HG02623 (cell line): ENCODE measurements around the gene APBA2.
"Not testable (repeated sequence)": the region's sequence is repeated elsewhere in the genome, so short reads cannot be mapped to it uniquely, and the experiment has no call there.

Source experiments
- ATAC-seq: cut with Tn5 transposase; IDR thresholded peaks from one replicate; pipeline ENCODE4 v1.9.1; 2021; ENCODE audit warnings: moderate library complexity; ENCODE audit not compliant: unreplicated experiment

APBA2 gene

DNA sequence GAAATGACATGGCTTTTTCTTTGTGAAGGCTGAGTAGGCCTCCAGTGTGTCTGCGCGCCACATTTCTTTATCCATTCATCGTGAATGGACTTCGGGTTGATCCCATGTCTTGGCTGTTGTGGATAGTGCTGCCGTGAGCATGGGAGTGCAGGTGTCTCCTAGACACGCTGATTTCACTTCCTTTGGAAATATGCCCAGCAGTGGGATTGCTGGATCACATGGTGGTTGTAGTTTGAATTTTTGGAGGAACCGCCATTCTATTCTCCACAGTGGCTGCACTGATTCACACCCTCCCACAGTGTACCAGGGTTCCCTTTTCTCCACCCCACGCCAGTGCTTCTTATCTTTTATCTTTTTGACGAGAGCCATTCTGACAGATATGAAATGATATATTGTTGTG is 212.2 kb downstream of the APBA2 start:
- ATAC-seq = no peak

DNA sequence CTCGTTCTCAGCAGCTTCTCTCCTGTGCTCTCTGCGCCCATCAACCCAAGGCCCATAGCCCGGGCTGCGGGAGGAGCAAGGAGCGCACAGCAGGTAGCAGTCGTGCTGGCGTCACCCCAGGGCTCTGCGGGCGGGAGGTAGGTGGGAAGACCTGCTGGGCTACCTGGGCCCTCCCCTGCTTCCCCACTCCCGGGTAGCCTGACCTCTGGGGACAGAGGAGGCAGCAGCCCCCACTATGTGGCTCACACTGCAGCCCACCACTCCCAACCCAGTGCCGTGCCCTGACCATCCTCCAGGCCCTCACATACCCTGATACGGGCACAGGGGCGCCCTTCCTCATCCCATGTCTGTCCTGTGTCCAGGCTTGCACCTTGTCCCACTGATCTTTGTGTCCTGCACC is 212.9 kb downstream of the APBA2 start:
- no peak for ATAC-seq

DNA sequence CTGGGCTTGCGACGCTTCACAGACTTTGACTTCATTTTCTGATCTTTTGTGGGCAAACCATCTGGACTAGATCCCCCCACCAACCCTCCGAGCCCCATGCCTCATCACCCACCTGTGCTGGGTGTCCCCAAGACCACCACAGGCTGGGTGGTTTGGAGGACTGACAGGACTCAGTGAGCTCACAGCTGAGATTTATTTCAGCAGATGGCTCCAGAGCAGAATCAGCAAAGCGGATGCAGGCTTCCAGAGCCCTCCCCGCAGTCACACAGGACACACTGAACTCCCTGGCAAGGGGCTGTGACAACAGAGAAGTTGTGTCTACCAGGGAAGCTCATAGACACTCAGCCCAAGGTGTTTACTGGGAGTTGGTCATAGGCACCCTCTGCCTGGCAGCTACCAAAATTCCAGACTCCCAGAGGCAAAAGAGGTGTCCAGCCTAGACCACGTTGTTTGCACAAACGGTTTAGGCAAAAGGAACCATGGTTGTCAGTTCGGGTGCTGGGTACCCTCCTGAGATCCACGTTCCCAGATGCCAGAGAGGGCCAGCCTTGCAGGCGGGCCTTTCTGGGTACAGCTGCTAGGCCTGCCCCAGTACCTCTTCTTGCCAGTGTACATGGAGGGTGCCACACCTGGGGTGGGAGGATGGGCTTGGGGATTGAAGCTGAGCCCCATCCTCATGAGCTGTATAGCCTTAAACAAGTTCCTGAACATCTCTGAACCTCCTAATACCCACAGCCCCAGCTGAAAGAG is 213.5 kb downstream of the APBA2 start:
- ATAC-seq = no peak

DNA sequence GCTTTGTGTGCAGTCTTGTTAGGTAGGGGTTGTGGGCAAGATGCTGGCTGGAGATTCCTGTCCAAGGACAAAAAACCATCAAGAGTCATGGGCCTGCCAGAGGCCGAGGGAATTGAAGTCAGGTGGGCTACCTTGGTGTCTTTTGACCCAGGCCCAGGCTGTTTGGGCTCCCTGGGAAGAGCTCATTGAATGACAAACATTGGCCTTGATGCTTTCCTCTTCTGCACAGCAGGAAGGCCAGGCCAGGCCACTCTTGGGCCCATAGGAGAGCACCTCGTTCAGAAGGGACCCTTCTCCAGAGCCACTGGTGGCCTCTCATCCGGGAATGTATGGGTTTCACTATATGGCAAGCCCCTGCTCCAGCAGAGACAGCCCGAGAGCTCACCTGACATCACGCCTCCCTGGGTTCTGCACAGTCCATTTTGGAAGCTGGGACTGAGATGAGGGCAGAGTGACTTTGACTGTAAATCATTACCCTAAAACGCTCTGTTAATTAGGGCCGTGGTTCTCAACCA is 214.8 kb downstream of the APBA2 start:
- no peak for ATAC-seq

DNA sequence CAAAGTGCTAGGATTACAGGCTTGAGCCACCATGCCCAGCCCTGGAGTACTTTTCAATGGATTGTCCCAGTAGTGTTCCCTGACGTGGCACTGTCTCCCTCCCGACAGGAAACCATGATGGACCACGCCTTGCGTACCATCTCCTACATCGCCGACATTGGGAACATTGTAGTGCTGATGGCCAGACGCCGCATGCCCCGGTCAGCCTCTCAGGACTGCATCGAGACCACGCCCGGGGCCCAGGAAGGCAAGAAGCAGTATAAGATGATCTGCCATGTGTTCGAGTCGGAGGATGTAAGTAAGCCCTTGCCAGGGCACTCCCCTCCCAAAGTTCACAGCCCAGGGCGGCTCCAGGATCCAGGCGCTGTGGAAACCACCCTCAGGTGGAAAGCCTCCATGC is 215.7 kb downstream of the APBA2 start:
- no peak for ATAC-seq

DNA sequence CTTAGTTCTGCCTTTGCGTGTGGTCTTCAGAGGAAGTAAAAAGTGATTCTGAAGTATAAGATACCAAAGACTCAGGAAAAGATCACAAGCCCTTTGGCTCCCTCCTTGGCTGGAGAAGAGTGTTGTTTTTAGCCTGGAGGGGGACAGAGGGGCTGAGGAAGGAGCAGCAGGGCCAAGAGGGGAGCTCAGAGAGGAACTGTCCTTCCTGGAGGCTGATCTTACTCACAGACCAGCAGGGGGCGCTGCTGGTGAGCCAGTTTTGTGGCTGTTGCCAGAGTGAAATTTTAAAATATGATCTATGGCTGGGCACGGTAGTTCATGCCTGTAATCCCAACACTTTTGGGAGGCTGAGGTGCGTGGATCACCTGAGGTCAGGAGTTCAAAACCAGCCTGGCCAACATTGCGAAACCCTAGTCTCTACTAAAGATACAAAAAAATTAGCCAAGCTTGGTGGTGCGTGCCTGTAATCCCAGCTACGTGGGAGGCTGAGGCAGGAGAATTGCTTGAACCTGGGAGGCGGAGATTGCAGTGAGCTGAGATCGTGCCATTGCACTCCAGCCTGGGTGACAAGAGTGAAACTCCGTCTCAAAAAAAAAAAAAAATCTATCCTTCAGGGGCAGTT is 216.5 kb downstream of the APBA2 start:
- not testable (repeated sequence) for ATAC-seq

DNA sequence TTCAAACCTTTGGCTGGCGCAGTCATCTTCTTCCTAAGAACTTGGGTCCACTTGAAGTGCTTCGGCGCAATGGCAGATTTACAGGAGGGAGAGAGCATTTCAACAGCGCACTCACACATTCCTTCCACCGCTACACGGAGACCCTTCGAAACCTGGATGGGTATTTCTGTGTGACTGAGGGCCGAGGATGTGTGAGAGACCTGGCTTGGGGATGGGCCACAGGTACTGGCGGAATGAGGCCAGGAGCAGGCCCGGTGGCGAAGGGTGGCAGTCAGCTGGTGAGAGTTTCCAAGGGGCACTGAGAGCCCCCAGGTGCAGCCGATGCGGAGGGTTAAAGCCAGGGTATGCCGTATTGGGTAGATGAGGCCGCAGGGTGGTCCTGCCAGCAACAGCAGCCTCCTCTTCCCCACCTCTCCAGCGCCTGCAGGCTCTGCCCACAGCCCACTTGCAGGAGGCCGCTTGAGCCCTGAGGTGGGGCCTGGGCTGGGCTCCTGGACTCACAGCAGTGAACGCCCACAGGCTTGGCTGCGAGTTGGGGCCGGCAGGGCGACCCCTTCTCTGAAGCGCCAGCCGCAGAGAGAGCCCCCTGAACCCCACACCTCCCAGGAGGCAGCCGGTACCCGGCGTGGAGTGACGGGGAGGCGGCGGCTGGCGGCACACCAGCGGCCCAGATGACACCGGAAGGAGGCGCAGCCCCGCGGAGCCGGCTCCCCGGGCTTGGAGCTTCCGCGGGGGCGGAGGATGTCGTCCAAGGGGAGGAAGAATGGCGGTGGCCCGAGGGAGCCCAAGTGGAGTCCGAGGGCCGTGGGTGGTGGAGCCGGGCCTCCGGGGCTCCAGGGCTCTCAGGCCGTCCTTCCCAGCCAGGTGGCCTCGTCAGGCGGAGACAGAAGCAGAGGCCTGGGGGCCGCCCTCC is 217.4 kb downstream of the APBA2 start:
- no peak for ATAC-seq

DNA sequence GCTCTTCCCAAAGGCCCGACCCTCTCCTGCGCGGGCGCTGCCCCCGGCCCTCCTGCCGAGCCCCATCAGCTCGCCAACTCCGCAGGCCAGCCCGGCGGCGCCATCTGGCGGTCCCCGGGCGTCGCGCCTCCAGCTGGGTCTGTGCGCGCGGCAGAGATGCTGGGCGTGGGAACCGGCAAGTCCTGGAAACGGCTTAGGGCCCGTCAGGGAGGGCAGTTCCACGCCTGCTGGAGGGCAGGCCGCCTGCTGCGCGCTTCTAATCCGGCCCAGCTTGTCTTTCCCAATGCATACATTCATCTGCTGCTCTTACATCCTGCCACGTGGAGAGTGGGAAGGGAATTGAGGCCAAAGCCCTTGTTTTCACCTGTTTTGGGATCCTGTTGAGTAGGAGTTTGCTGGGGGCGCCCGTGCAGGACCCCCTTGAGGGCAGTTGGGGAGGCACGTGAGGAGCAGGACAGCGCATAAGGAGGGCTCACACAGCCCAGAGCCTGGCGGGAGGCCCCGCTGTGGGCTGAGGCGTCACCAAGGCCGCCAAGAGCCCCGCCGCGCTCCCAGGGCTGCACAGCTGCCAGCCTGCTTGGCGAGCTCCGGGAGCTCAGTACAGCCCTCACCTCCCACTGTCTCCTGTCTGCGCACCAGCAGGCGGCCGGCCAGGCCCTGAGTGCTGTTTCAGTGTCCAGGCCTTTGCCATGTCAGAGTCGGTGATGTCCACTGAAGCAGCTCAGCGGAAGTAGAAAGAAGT is 218.2 kb downstream of the APBA2 start:
- ATAC-seq = no peak

DNA sequence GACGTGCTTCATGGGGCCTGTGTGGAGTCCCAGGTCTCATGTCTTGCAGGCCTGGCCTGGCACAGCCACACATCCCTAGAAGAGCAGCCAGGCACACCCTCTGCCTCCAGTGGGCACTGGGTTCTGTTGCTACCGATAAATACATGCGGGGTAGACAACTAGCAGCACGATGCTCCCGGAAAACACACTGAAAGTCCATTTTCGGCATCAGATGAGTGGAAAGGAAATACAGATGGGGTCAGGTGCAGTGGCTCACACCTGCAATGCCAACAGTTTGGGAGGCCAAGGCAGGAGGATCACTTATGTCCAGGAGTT is 218.7 kb downstream of the APBA2 start:
- no peak for ATAC-seq

DNA sequence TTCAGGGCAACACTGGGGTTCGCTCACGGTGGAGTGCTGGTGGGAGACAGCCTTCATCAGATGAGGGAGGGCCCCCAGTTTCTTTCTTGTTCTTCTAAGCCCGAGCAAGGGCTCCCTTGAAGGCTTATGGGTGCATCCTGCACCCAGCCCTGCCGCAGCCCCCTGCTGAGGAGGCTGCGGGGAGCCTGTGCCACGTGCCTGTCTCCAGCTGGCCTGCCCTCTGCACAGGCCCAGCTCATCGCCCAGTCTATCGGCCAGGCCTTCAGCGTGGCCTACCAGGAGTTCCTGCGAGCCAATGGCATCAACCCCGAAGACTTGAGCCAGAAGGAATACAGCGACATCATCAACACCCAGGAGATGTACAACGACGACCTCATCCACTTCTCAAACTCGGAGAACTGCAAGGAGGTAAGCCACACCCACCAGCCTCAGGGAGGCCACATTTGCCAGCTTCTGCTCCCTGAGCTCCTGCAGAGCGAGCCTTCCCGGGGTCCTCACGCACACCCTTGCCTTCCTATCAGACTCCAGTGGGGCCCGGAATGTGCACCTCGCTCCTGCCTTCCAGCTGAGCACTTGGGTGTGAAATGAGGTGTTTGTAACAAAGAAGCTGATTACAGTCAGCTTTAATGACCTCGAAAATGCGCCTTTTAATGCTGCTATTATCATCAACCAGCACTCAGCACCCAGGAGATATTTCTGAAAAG is 219.5 kb downstream of the APBA2 start:
- ATAC-seq = no peak

DNA sequence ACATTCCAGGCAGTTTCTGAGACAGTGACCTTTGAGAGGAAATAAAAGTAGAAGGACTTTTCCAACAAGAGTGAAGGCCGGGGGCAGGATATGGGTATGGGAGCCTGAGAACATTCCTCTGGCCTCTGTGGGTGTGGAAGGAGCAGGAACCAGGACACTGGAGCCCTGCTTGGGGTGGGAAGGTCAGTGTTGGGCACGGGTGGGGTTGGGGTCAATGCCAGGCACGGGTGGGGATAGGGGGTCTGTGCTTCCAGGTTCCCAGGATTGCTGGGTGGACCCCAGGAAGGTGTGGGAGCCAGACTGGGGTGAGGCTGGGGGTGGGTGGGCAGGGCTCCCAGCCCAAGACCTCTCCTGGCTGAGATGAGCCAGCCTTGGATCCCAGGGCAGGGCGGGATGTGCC is 220.3 kb downstream of the APBA2 start:
- no peak for ATAC-seq

DNA sequence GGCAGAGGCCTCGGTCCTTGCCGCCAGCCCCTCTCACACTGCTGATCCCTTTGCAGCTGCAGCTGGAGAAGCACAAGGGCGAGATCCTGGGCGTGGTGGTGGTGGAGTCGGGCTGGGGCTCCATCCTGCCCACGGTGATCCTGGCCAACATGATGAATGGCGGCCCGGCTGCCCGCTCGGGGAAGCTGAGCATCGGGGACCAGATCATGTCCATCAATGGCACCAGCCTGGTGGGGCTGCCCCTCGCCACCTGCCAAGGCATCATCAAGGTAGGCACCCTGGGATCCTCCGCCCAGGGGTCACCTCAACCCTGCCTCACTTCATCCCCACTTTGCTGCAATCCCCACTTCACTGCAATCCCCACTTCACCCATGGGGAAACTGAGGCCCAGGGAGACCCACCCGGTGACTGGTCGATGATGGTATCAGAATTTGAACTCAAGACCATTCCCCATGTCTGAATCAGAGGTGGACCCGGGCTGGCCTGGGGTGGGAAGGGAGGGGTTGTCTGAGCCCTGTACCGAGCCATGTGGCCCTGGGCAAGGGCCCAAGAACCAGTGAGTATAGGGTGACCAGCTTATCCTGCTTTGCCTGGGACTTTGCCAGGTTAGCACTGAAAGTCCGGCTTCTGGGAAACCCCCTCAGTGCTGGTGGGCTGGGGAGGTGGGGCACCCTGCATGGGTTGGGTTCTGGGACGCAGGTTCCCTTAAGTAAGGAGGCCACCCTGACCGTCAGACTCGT is 220.9 kb downstream of the APBA2 start:
- ATAC-seq = no peak

DNA sequence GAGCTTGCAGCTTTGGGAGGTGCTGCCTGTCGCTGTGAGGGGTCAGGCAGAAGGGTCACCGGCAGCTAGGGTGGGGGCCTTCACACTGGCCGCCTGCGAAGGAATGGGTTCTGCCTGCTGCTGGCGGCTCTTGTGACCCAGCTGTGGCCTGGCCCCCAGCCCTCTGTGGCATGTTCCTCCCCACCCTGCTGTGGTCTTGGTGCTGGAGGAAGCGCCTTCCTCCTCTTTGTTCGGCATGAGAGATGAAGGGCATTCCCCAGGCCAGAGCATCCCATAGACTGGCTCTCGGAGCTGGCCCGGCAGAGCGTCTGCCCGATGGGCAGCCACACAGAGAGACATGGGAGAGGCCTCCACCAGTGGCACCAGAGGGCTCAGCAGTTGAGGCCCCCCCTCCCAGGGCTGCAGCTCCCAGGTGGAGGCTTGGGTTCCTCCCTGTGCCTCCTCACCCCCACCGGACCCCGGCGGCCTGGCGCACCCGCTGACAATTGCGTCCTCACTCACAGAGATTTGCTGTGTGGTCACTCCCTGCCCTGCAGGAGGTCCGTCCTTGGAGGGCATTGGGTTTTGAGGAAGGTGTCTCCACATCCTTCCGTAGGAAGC is 221.6 kb downstream of the APBA2 start:
- no peak for ATAC-seq

DNA sequence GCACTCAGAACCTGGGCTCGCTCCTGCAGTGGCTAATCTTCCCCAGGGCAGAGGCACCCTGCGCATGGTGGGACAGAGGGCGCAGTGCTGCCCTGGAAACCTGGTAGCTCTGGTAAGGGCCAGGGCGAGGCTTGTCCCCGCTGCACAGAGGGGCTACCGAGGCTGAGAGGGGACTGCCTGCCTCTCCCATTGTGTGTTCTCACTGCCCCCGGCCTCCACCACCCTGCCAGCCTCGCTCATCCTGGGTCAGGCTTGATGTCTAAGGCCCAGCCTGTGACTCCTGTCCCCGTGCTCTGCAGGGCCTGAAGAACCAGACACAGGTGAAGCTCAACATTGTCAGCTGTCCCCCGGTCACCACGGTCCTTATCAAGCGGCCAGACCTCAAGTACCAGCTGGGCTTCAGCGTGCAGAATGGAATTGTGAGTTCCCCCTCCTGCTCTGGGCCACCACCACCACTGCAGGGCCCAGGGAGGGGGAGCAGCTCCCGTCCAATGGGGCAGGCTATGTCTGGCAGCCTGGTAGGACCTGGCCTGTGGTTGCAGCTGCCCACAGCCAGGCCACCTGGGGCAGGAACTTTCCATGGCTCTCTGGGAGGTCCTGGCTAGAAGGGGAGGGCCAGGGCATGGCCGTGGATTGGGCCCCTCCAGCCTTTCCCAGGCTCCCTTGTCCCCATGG is 222.3 kb downstream of the APBA2 start:
- ATAC-seq = no peak

DNA sequence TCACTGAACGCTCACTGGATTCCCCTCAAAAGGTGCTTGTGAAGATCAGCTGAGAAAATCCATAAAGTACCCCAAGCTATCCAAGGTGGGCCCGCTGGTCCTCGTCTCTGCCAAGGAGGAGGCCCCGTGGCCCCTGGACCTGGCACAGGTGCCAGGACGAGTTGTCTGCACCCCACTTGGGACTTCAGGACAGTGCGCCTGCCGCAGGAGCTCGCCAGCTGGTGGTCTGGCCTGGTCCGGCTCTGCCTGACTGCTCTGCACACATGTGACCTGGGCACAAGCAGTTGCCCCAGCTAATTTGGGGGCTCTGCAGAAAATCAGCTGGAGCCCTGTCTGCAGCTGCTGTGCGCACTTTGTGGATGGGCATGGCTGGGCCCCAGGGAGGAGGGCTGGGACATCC is 224.0 kb downstream of the APBA2 start:
- ATAC-seq = no peak

DNA sequence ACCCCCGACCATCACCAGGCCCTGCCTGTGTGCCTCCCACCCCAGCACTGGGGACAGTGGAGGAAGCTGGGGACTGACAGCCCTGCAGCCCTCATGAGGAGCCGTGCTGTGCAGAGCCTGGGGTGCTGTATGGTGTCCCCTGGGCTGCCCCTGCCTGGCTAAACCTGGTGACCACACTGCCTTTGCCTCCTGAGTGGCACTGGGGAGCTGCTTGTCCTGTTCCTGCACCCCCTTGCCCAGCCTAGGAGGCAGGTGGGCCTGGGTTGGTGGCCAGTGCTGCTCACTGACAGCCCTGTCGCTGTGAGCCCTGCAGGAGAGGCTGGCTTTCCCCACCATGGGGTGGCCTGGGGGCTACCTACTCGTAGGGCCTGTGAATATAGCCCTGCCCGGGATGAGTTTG is 224.4 kb downstream of the APBA2 start:
- no peak for ATAC-seq

DNA sequence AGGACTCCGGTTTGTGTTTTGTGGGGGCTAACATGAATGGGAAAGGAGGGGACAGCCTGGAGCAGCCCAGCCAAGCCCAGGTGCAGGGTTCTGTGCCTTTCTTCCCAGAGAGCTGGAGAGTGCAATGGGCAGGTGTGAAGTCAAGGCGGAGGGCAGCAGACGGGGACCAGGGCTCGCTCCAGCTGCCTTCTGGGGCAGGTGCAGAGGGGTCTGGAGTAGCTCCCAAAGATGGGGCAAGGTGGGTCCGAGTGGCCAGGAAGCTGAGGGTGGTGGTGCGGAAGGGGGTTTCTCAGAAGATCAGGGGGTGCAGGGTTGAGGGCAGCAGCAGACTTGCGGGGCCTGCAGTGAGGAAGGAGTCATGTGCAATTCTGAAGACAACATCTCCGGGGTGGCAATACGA is 225.0 kb downstream of the APBA2 start:
- ATAC-seq = no peak

DNA sequence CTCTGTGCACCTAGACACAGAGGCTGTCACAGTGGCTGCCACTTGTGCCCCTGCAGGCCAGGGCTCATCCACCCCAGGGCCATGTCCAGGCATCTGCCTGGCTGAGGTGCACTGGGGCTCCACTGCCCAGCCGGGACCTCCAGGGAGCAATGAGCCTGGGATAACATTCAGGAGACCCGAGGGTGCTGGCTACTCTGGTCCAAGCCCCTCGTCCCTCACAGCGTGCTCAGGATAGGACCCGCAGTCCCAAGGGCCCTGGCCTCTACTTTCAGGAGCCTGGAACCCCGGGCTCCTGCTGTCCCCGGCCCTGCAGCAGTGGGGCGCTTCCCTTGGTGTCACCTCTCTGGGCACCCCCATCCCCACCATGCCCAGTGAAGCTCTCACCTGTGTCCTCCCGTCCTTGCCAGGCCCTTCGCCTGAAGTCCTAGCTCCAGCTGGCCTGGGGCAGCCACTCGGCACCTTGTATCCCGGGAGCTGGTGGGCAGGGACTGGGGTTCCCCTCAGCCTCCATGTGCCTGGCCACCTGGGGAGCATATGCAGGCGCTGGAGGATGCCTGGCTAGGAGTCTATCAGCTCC is 226.0 kb downstream of the APBA2 start:
- no peak for ATAC-seq
